GM19468 (cell line): Measurements from ENCODE around the gene AKAP8.
"Not testable (repeated sequence)": the region's sequence is repeated elsewhere in the genome, so short reads cannot be mapped to it uniquely, and the experiment has no call there.

Experiments used
- ATAC-seq: cut with Tn5 transposase; IDR thresholded peaks from one replicate; pipeline ENCODE4 v1.9.1; 2021; ENCODE audit warnings: mild to moderate bottlenecking, moderate library complexity, moderate number of reproducible peaks; ENCODE audit not compliant: unreplicated experiment; ENCODE audit errors: extremely low read depth

AKAP8 gene

DNA sequence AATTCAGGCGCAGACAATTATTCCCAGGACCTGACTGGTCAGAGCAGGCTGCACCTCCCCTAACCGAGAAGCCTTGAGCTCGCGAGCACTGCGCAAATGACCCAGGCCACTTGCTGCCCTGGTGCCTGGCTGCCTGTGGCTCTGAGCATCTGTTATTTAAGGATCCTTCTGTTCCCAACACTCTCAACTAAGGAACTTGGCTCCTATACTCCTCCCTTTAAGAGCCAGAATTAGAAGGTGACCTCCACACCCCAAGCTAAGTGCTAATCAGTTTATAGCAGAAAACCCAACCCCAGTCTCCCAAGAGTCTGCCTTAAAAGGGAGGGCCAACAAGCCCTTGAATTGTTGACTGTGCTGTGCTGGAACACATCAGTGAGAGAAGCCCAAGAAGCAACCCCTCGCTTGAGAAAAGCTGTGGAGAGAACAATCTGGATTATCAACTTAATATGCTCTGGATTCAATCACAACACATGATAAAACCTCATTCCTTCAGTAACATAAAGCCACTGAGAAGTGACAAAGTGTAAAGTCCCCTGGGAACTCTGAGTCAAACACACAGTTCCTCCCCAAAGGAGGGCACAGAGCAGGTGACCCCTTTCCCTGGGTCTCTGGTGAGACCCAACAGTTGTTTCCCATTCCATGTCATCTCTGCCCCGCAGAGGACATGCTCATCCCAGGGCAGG is 24.7 kb upstream of the AKAP8 start:
- no peak for ATAC-seq

DNA sequence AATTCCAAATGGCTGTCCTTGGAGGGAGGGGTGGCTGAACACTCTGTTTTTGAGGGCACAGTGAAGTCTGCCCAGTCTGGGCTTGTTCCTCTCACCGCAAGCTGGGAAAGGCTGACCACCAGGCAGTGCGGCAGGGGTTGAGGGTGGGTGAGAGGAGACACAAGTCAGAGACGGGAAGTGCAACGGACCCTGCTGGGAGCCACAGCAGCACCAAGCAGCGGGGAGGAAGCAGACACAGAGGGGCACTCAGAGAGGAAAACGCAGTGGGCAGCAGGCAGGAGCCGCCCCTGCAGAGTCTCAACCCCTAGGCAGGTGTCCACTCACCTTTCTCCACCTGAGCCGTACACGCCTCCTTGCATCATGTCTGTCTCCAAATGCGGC is 23.6 kb upstream of the AKAP8 start:
- ATAC-seq: no peak

DNA sequence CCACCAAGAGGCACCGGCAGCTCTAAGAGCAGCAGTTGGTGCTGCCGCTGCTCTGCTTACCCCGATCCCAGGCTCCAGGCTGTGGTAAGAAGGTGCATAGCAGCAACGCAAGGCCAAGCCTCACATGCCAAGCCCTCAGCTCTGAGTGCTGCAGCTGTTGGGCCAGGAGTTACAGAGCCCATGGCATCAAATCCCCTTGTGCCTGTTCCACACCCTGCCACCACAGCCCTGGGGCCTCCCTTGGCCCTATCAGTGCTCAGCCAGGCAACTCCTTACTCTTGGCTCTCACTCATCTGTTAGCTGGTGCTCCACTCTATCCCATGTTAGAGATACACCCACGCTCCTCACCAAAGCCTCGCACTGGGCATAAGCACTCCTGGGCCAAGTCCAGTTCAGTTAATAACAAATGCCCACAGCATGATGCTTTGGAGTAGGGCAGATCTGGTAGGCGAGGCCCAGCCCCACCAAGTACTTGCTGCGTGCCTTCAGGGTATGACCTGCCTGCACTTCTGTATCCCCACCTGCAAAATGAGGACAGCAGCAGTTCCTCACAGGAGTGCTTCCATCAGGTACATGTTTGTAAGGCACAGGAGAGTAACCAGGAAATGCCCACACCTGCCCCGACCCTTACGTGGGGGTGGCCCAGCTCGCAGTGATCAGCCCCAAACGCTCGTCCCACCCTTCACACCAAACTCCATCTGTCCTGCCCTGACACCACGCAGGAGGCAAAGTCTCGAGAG is 23.0 kb upstream of the AKAP8 start:
- ATAC-seq: no peak

DNA sequence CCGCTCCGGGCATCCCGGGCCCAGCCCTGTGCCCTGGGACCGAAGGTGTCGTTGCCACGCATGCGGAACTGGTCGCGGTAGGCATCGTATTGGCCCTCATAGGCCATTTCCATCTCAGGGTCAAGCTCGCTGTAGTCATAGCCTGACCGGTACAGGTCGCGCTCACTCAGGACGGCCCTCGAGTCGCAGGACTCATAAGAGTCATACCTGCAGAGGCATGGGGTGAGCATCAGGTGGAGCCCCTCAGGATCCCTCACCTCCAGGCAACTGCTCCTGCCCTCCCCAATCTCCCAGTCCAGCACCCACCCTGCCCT is 21.8 kb upstream of the AKAP8 start:
- no peak for ATAC-seq

DNA sequence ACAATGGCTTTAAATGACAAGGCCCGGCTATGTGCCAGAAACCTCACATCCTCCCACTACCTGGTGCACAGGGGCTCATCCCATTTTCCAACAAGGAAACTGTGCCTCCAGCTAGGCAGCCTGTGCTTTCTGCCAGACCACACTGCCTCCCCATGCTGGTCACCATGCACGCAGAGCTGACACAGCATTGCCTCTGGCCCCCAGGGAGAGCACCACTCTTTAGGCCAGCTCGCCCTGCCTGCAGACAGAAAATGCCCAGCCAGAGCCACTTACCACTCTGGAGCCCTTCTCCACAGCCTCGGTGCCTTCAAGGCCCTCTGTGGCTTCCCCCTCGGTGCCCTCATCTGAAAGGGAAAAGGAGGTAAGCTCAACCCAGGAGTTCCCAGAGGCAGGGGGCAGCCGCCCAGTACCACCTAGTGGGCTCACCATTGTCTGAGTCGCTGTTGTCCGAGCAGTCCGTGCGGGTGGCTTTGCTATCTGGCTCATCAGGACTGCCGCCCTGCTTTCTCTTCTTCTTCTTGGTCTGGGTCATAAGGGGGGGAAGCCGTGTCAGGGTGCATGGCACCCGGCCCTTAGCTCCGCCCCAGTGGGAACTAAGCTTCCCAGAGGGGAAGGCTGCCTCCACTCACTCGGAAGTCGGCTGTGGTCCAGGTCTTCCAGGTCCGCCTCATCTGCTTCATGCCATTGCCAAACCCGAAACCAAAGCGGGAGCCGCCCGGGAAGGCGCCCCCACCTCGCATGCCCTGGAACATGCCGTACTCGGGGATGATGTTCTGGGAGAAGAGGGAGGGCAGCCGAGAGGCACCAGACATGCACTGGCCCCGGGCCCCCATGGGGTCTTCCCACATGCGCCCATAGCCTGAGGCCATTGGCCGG is 21.2 kb upstream of the AKAP8 start:
- no peak for ATAC-seq

DNA sequence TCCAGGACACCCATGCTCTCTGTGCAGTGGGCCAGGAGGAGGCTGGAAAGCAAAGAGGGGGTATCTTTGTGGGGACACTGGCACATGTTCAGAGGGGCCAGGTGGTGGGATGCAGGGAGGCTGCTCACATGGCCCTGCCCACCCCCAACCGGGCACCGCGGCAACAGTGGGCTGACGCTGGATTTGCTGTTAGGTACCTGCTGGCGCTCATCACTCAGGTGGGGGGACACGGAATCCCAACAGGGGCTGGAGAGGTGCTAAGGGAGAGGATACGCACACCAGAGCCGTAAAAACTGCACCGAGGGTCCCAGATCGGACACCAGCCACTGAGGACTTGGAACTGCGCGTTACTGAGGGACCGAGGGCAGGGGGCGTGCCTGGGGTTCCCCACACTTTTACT is 20.0 kb upstream of the AKAP8 start:
- ATAC-seq: no peak

DNA sequence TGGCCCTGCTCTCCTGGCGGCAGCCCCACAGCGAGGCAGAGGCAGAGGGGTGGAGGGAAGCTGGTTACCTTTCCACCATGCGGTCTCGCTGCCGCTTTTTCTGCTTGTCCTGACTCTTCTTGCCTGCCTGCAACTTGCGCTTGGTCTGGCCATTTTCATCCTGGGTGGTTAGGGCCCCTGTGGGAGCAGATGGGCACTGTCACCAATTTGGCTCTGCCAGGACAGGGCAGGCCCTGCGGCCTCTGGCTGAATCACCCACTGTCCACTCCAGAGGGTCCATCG is 19.6 kb upstream of the AKAP8 start:
- no peak for ATAC-seq

DNA sequence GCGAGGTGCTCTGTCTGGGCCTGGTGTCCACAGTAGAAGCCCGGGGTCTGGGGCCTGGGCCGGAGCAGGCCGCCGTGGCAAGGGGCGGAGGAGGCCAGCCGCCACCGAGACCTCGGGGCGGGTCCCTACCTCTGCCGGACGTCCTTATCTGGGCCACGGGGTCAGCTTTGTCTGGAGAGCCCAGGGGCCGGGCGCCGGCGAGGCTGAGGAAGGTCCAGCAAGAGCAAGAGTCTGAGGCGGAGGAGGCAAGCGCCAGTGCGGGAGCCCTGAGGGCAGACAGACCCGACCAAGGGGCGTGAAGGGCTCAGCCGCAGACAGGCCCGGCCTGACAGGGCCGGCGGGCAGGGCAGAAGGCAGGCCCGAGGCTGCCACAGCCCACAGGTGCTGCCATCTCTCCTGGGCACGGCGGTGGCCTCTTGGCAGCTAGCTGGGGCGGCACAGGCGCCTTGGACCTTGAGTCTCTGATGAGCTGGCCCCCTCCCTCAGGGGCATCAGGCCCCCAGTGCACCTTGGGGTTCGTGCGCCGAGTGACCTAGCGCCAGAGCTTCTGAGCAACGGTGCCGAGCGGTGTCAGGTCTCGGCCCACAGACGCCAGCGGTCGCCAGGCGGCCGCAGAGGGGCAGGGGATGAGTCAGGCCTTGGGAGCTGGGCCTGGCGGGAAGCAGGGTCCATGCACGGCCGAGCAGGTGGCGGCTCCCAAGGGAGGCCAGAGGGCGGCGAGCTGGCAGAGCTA is 19.1 kb upstream of the AKAP8 start:
- no peak for ATAC-seq

DNA sequence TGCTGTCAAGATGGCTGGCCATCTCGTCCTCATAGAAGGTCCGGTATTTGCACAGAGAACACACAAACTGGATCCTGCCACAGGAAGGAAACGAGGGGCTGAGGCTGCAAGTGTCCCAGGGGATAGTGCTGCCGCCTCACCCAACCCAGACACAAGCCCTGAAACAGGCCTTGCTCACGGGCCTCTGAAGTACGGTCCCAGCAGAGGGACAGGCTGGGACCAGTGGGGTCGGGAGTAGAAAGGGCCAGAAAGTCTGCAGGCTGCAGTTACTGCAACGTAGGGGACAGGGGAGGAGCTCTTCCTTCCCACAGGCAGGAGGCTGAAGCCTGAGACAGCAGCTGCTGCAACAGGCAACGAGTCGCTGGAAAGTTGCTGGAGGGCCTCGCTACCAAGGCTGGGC is 18.2 kb upstream of the AKAP8 start:
- ATAC-seq: no peak

DNA sequence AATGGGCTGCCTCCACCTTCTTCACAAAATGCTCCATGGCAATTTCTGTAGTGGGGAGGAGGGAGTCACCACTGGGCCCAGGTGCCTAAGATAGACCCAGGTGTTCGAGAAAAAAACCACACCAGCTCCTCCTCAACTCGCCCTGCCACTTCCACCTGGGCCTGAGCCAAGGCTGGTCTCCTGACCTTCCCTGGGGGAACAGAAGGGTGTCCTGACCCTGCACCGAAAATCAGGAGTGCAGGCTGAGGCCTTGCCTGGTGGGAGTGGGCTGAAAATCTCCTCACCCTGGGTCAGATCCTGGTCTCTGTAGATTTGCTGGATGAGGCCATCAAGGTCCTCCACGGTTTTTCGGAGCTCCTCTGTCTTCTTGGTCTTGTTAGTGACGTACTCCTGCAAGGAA is 17.6 kb upstream of the AKAP8 start:
- no peak for ATAC-seq

DNA sequence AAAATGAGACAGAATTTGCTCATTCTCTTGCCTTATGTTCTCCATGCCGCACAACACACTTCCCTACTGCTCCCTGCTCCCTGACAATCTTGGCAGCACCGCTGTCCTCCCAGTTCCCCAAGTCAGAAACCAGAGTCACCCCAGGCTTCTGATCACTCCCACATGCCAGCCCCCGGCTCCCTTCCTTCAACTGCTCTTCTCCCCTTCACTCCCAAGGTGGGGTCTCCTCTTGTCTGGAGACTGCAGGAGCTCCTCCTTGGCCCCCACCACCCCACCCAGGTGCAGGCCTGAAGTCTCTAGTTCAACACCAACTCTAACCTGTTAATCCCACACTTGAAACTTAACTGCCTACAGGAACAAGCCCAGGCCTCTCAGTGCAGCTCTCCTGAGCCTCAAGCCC is 16.8 kb upstream of the AKAP8 start:
- no peak for ATAC-seq

DNA sequence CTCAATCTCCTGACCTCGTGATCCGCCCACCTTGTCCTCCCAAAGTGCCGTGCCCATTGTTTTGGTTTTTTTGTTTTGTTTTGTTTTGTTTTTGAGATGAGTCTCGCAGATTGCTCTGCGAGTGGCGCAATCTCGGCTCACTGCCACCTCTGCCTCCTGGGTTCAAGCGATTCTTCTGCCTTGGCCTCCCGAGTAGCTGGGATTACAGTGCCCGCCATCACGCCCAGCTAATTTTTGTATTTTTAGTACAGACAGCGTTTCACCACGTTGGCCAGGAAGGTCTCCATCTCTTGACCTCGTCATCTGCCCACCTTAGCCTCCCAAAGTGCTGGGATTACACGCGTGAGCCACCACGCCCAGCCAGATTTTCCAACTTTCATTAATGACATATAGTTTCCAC is 15.7 kb upstream of the AKAP8 start:
- ATAC-seq: not testable (repeated sequence)

DNA sequence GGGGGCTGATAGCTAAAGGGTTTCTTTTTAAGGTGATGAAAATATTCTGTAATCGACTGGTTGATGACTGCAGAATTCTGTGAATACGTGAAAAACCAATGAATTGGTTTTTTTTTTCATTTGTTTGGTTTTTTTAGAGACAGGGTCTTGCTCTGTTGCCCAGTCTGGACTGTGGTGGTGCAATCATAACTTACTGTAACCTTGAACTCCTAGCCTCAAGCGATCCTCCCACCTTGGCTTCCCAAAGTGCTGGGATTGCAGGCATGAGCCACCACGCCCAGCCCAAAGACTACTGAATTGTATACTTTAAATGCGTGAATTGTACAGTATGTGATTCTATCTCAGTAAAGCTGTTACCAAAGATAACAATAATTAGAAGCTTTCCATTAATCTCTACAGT is 14.8 kb upstream of the AKAP8 start:
- ATAC-seq: no peak

DNA sequence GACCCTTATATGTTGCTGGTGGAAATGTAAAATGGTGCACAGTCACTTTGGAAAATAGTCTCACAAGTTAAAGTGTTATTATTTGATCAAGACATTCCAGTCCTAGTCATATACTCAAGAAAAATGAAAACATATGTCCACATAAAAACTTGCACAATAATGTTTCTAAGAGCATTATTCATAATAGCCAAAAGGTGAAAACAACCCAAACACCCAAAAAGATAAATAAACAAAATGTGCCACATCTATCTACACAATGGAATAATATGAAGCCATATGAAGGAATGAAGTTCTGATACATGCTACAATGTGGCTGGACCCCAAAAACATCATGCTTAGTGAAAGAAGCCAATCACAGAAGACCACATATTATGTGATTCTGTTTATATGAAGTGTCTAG is 14.4 kb upstream of the AKAP8 start:
- no peak for ATAC-seq

DNA sequence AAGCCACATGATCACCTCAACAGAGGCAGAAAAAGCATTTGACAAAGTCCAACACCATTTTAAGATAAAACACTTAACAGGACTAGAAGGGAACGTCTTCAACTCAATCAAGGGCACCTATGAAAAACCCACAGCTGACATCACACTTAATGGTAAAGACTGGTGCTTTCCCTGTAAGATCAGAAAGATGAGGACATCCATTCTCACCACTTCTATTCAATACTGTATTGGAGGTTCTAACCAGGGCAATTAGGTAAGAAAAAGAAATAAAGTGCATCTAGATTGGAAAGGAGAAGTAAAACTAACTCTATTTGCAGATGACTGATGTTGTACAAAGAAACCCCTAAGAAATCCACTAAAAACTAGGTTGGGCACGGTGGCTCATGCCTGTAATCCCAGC is 11.2 kb upstream of the AKAP8 start:
- ATAC-seq: no peak

DNA sequence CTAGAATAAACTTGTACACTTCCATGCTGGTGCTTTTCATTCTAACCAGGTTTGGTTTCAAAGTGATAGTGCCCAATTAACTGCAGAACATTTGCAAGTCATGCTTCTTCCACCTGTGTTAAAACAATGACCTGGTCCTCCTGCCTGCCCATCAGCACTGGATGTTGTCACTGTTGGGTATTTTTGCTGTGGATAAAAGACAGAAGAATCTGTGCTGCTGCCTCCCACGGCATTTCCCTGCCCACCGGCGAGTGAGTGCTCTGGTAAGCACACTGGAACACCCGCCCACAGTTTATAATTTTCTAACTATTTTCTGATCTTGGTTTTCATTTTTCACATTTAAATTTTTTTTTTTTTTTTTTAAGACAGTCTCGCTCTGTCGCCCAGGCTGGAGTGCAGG is 2.3 kb upstream of the AKAP8 start:
- no peak for ATAC-seq

DNA sequence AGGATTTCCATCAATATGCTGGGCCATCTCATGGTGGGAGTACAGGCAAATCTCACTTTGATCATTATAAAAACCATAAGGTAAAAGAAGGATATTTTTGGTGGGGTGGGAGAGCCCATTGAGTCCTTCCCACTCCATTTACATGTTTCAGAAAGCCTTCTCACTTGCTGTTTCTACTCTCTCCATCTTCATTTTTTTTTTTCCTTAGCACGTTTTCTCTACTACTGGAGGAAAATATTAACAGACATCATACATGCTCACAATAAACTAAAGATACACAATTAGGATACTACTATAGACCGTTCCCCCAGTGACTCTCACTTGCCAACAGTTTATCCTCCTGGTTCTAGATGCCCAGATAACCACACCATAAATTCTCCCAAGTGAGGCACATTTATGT is 1.8 kb upstream of the AKAP8 start:
- ATAC-seq: no peak

DNA sequence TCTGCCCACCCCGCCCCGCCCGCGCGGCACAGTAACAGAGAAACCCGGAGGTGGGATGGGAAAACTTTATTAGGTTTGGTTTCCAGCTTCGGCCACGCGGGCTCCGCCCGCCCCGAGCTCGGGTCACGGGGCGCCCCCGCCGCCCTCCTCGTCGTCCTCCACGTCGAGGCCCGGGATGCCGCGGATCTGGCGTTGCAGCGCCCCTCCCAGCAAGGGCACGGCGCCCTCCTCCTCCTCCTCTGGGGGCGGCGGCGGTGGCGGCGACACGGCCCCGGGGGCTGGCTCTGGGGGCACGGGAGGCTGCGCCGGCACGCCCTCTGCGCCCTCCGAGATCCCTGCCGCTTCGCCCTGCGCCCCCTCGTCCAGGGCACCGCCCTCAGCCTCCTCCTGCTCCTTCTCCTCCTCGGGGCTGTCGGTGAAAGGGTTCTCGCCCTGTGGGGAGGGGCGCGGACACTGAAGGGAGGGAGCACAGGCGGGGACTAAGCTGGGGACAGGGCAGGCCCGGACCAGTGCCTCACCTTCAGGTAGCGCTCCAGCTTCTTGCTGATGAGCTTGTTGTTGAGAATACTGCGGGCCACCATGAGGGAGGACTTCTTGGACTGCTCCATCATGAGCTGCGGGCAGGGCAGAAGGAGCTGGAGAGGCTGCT is 536 bp upstream of the AKAP8 start:
- peak; percentile 34 for ATAC-seq

DNA sequence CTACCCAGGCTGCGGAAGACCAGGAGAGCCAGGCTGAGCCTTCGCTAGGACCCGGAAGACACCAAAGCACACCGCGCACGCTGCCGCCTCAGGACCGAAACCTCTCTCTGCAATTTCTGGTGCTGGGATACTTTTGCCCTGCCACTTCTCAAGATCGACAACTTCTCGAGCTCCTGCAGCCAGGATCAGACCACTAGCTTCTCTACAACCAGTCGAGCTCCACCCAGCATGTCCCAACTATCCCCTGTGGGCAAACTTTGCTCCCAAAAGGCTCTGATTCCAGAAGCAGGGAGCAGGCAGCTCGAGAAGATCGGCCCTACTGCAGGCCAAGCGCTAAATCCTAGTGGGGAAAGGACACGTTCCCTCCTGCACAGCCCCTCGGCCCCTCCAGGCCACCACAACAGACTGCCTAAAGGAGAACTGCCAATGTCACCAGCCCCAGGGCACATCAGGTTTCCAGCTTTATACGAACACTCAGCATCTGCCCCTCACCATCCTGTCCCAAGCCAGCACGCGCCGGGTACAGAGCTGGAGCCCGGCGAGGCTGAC is 979 bp downstream of the AKAP8 start:
- no peak for ATAC-seq

DNA sequence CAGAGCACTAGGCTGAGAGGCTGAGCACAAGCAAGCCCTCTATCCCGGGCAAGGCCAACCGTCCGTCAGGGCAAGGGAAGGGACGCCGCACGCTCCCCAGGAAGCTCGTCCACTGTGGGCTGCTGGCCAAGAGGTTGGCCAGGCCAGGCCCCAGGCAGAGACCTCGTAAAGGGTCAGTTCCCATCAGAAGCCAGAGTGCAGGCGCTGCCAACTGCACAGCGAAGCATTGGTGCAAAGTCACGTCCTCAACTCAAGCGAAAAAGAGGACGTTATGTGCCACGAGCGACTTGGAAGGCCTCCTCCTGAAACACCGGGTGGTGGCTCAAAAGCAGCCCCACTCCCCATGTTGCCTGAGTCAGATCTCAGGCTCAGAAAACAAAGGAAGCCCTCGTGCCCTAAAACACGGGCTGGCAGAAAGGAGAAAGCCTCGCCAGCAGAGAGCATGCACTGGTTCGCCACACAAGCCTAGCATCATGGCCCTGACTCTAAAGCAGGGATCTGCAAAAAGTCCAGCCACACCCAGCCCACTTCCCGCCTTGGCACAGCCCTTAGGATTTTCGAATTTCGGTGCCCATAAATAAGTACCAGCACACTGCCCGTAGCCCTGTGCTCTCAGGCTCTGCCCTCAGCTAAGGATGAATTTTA is 4.7 kb downstream of the AKAP8 start:
- no peak for ATAC-seq
